Sigmoid colon (tissue), 7 donors: Measurements from ENCODE around the gene ASTN1. TPM values are rescaled to one million over a fixed set of nuclear protein-coding genes. Genes with fewer than 3 reads are reported as not detected.

Experiments
- DNase-seq: peaks from one replicate; pipeline ENCODE4 v3.0.0-alpha.2; 2019
- H3K27ac ChIP-seq, 4 donors: fragments of 200-600 bp; sonication (generic); one replicate each; pipeline ENCODE4 v1.5.1; 2016 to 2019; ENCODE audit warnings: mild to moderate bottlenecking in 1 of 4
- H3K27me3 ChIP-seq, 3 donors: fragments of 200-600 bp; sonication (generic); one replicate each; pipeline ENCODE4 v1.5.1; 2019; ENCODE audit warnings: mild to moderate bottlenecking in 1 of 3
- H3K36me3 ChIP-seq, 4 donors: fragments of 200-600 bp; sonication (generic); one replicate each; pipeline ENCODE4 v1.5.1; 2016 to 2019
- H3K4me1 ChIP-seq, 4 donors: fragments of 200-600 bp; sonication (generic); one replicate each; pipeline ENCODE4 v1.5.1; 2017 to 2019
- H3K4me3 ChIP-seq, 4 donors: fragments of 200-600 bp; sonication (generic); one replicate each; pipeline ENCODE4 v1.5.1; 2017 to 2019; ENCODE audit warnings: mild to moderate bottlenecking in 2 of 4, moderate library complexity in 1 of 4
- H3K9me3 ChIP-seq, 4 donors: fragments of 200-600 bp in 3 of 4; sonication (generic) in 3 of 4; one replicate each; pipeline versions ENCODE4 v1.5.1 to v1.6.1; 2013 to 2019
- EP300 ChIP-seq, 4 donors: sonication (generic); formaldehyde crosslinking; IDR thresholded peaks; one replicate each; pipeline ENCODE4 v1.6.1; 2017; ENCODE audit warnings: antibody characterized with exemption in 4 of 4
- POLR2A ChIP-seq, 2 donors: fragments of 450-650 bp; IDR thresholded peaks; one replicate each; pipeline ENCODE4 v1.6.1; 2016; ENCODE audit warnings: antibody characterized with exemption in 2 of 2, mild to moderate bottlenecking in 2 of 2, moderate library complexity in 2 of 2
- POLR2AphosphoS5 ChIP-seq, 4 donors: sonication (generic); formaldehyde crosslinking; IDR thresholded peaks; one replicate each; pipeline ENCODE4 v1.6.1; 2017; ENCODE audit warnings: antibody characterized with exemption in 4 of 4
- WGBS, 2 donors: extraction: QIAGEN DNeasy Blood & Tissue Kit; methylation state at CpG; one replicate each; pipeline ENCODE4 v1.1.7; 2013; 5-methylcytosine and 5-hydroxymethylcytosine counted together
- intact Hi-C: fragments of 100-400 bp; cut with DNase I; formaldehyde crosslinking; loops from one replicate; pipeline ENCODE4 v1.15.1; 2023
- polyA plus RNA-seq, 3 donors: library from polyadenylated mRNA; stranded (reverse); fragments of 200-250 nt; gene quantifications; one replicate each; pipeline ENCODE4 v1.2.3, GENCODE V29; 2013
- total RNA-seq, 4 donors: library from RNA; depleted of rRNA; stranded (reverse); fragments of >200 nt; gene quantifications; one replicate each; pipeline ENCODE4 v1.1.0, GENCODE V29; 2016
- TF ChIP-seq, protein P1 (sequence below), 4 experiments: fragments of 450-650 bp in 3 of 4; fragments of 200-600 bp in 1 of 4; IDR thresholded peaks; one replicate each; pipeline ENCODE4 v1.5.1; 2016 to 2019; ENCODE audit warnings: antibody characterized with exemption in 4 of 4, mild to moderate bottlenecking in 3 of 4, moderate library complexity in 2 of 4
- donor health status: healthy with polysubstance abuse.
- donor health status: Bipolar disorder and iron deficiency.
- donor health status: healthy.

Gene ASTN1
- total and polyA plus RNA-seq, 7 donors = 0.49 to 2.2 (median 1.4) TPM; not detected in 2

DNA sequence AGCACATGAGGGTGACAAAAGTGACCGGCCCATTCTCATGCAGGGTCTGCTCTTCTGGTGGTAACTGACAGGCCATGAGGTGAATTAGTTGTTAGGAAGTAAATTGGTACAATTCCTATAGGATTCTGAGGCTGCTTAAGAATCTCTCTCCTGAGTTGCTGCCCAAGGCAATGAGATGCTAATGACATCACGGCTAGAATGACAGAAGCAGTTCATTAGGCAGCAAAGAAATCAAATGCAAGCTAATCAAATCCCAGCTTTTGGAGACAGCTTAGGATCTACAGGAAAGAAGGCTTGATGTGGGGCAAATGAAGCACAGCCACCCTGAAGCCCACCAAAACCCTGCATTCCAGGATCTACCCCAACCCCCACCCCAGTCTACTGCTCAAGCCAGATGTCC lies 265.2 kb downstream of the ASTN1 start:
- intact Hi-C loops = loop anchor here (5.0 kb wide), 1 partner anchor 283 kb away; no protein-coding TSS in a partner anchor
- TF ChIP-seq, protein P1, sequence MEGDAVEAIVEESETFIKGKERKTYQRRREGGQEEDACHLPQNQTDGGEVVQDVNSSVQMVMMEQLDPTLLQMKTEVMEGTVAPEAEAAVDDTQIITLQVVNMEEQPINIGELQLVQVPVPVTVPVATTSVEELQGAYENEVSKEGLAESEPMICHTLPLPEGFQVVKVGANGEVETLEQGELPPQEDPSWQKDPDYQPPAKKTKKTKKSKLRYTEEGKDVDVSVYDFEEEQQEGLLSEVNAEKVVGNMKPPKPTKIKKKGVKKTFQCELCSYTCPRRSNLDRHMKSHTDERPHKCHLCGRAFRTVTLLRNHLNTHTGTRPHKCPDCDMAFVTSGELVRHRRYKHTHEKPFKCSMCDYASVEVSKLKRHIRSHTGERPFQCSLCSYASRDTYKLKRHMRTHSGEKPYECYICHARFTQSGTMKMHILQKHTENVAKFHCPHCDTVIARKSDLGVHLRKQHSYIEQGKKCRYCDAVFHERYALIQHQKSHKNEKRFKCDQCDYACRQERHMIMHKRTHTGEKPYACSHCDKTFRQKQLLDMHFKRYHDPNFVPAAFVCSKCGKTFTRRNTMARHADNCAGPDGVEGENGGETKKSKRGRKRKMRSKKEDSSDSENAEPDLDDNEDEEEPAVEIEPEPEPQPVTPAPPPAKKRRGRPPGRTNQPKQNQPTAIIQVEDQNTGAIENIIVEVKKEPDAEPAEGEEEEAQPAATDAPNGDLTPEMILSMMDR (IDR thresholded peaks at IDR 0.05) = no peak
- no peak for TF ChIP-seq POLR2A (IDR thresholded peaks at IDR 0.05)
- no peak for TF ChIP-seq EP300 (IDR thresholded peaks at IDR 0.05)
- no peak for TF ChIP-seq POLR2AphosphoS5 (IDR thresholded peaks at IDR 0.05)
- H3K27me3 ChIP-seq = peaks cover 0 to 26% (median 0%) of the 10 kb centered on the region in 3 donors
- H3K4me1 ChIP-seq = peaks cover 0 to 7% (median 5%) of the 10 kb centered on the region in 4 donors
- 83 to 86% methylated on average over 2 of the region's 2 CpGs for WGBS, 2 donors
- H3K36me3 ChIP-seq = no peaks in the 10 kb centered on the region
- no peak for DNase-seq
- H3K27ac ChIP-seq = no peak overlapping the region
- no peaks in the 10 kb centered on the region for H3K9me3 ChIP-seq
- no peak overlapping the region for H3K4me3 ChIP-seq

- no peak for DNase-seq
- intact Hi-C loops = loop anchor here (2.0 to 5.0 kb wide), 2 partner anchors 285 to 1049 kb away; no protein-coding TSS in a partner anchor
- H3K27ac ChIP-seq = no peak overlapping the region
- 4% methylated on average over 25 of the region's 25 CpGs for WGBS, 2 donors
- no peaks in the 10 kb centered on the region for H3K9me3 ChIP-seq
- H3K27me3 ChIP-seq = peaks cover 0 to 11% (median 0%) of the 10 kb centered on the region in 3 donors
- TF ChIP-seq POLR2AphosphoS5 (IDR thresholded peaks at IDR 0.05) = no peak
- no peak for TF ChIP-seq POLR2A (IDR thresholded peaks at IDR 0.05)
- TF ChIP-seq, protein P1 (IDR thresholded peaks at IDR 0.05) = peak; percentile 17 to 67 (median 56)
- peak overlapping the region in 1 of 4 donors; percentile 26 for H3K4me3 ChIP-seq
- H3K4me1 ChIP-seq = peaks cover 0 to 7% (median 5%) of the 10 kb centered on the region in 4 donors
- H3K36me3 ChIP-seq = no peaks in the 10 kb centered on the region
Measured at GRCh38 chr1:176897350-176898236, 266.9 kb downstream of the ASTN1 start.

DNA sequence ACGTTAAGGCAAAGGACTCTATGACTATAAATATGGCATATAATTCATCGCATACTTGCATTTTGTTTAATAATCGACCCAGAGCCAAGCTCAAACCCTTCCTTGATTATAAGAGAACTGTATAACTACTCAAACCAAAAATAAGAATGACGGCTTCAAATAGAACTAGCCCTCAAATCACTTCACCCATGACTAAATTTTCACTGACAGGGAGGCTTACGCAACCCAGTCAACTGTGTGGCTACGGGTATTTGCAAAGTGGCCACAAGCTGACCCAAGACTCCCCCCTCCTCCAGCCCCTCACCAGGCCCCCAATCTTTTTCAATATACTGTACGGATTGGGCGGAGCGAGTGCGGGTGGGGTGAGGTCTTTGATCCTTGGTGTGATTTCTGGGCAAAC lies 268.3 kb downstream of the ASTN1 start:
- TF ChIP-seq POLR2AphosphoS5 (IDR thresholded peaks at IDR 0.05) (no peak), EP300 (IDR thresholded peaks at IDR 0.05) (no peak), POLR2A (IDR thresholded peaks at IDR 0.05) (no peak)
- TF ChIP-seq, protein P1 (IDR thresholded peaks at IDR 0.05) = no peak
- 61 to 73% methylated on average over 10 of the region's 10 CpGs for WGBS, 2 donors
- H3K4me1 ChIP-seq = peaks cover 0 to 7% (median 5%) of the 10 kb centered on the region in 4 donors
- H3K9me3 ChIP-seq = no peaks in the 10 kb centered on the region
- DNase-seq = no peak
- H3K27me3 ChIP-seq = peaks cover 0 to 6% (median 0%) of the 10 kb centered on the region in 3 donors
- no peak overlapping the region for H3K4me3 ChIP-seq
- H3K27ac ChIP-seq = no peak overlapping the region
- no peaks in the 10 kb centered on the region for H3K36me3 ChIP-seq
- intact Hi-C loops = loop anchor here (2.0 to 5.0 kb wide), 2 partner anchors 286 to 1051 kb away; no protein-coding TSS in a partner anchor

GRCh38 chr1:176894450-176894849 lies 270.1 kb downstream of the ASTN1 start:
- no peak for DNase-seq
- no peaks in the 10 kb centered on the region for H3K36me3 ChIP-seq
- no peaks in the 10 kb centered on the region for H3K9me3 ChIP-seq
- WGBS, 2 donors = 91 to 92% methylated on average over 8 of the region's 8 CpGs
- TF ChIP-seq, protein P1 (IDR thresholded peaks at IDR 0.05) = no peak
- TF ChIP-seq EP300 (IDR thresholded peaks at IDR 0.05) (no peak), POLR2A (IDR thresholded peaks at IDR 0.05) (no peak), POLR2AphosphoS5 (IDR thresholded peaks at IDR 0.05) (no peak)
- H3K4me3 ChIP-seq = no peak overlapping the region
- peaks cover 0 to 7% (median 5%) of the 10 kb centered on the region in 4 donors for H3K4me1 ChIP-seq
- peaks cover 0 to 6% (median 0%) of the 10 kb centered on the region in 3 donors for H3K27me3 ChIP-seq
- H3K27ac ChIP-seq = no peak overlapping the region
- intact Hi-C loops = no loop called here
